Adrenal gland (tissue), 5 donors: Measurements from ENCODE around the gene ADAMTS17.

Experiments
- CTCF ChIP-seq, 6 experiments: fragments of 450-650 bp in 4 of 6; fragments of 200-600 bp in 2 of 6; sonication (generic) in 1 of 6; IDR thresholded peaks; 1 replicate in 5 of 6; 2 replicates in 1 of 6; pipeline versions ENCODE4 v1.5.1 to v1.8.0; 2016 to 2021; ENCODE audit warnings: antibody characterized with exemption in 6 of 6, mild to moderate bottlenecking in 2 of 6, moderate library complexity in 1 of 6
- POLR2A ChIP-seq, 2 donors: fragments of 450-650 bp; IDR thresholded peaks; one replicate each; pipeline ENCODE4 v1.6.1; 2017; ENCODE audit warnings: antibody characterized with exemption in 2 of 2, mild to moderate bottlenecking in 2 of 2, moderate library complexity in 1 of 2
- donor health status: DM: no; HTN: no; CAD: no.

GRCh38 chr15:100095541-100096247 is 246.1 kb downstream of the ADAMTS17 start:
- TF ChIP-seq CTCF (IDR thresholded peaks at IDR 0.05) (no peak), POLR2A (IDR thresholded peaks at IDR 0.05) (no peak)
